Spleen (tissue), 7 donors: ENCODE results near the gene IHH.

Source experiments
- CTCF ChIP-seq, 11 experiments: fragments of 200-600 bp in 7 of 11; fragments of 450-650 bp in 4 of 11; sonication (generic) in 4 of 11; IDR thresholded peaks in 8 of 11; conservative IDR thresholded peaks in 3 of 11; 1 replicate in 7 of 11; 2 replicates in 4 of 11; pipeline versions ENCODE4 v1.4.0 to v1.8.0; 2016 to 2021; ENCODE audit warnings: antibody characterized with exemption in 11 of 11, inconsistent platforms in 4 of 11, mild to moderate bottlenecking in 1 of 11
- POLR2A ChIP-seq, 3 donors: fragments of 450-650 bp; IDR thresholded peaks; one replicate each; pipeline ENCODE4 v1.5.1; 2017; ENCODE audit warnings: antibody characterized with exemption in 3 of 3, mild to moderate bottlenecking in 1 of 3
- POLR2AphosphoS5 ChIP-seq, 3 donors: sonication (generic); formaldehyde crosslinking; IDR thresholded peaks; one replicate each; pipeline ENCODE4 v1.5.1; 2017; ENCODE audit warnings: antibody characterized with exemption in 3 of 3
- donor health status: DM: no; HTN: no; CAD: no; lungs with moderate emphysema.
- donor health status: DM: no; HTN: no; CAD: no.
- donor health status: DM: no; HTN: no; CAD: no.

DNA sequence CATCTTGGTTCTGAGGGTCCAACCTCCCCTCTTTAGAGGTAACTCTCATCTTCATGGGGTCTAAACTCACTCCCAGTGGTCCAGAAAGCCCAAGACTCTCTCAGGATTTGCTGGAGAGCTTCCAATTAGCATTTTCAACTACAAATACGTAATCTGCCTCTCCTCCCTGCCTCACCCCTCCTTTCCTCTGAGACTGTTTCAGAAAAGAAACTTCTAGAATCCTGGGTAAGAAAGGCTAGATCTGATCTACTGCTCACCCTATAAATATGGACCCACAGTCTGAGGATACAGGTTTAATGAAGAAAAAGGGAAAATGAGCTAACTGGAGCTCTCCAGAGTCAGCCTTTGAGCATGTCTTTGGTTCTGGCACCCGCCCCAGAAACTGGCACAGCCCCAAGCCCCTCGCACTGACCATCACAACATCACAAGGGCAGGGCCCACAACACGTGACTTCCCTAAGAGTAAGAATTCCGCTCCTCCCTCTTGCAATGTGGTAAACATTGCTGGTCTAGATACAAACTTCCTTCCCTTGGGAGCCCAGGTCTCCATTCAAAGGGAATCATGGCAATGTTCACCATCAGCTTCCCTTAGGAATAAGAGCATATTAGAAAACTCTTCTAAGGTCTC lies 21.7 kb upstream of the IHH start:
- no peak for TF ChIP-seq POLR2AphosphoS5 (IDR thresholded peaks at IDR 0.05)
- no peak for TF ChIP-seq CTCF (IDR thresholded peaks at IDR 0.05 in 8 of 11, conservative IDR thresholded peaks at IDR 0.05 in 3 of 11)
- no peak for TF ChIP-seq POLR2A (IDR thresholded peaks at IDR 0.05)
